H9 (cell line): Measurements from ENCODE around the gene ARID3A. TPM values are rescaled to one million over a fixed set of nuclear protein-coding genes. Genes with fewer than 3 reads are reported as not detected.

Source experiments
- DNase-seq: peaks from one replicate; pipeline ENCODE4 v3.0.0-alpha.2; 2017
- H2AFZ ChIP-seq: one replicate; pipeline ENCODE4 v1.6.1; 2013; ENCODE audit warnings: mild to moderate bottlenecking, low read length, control low read depth, moderate library complexity
- H2AK5ac ChIP-seq: 2 replicates; pipeline ENCODE4 v1.6.1; 2013; ENCODE audit warnings: low read length, control low read depth, mixed read lengths; ENCODE audit not compliant: insufficient read length
- H2BK120ac ChIP-seq: one replicate; pipeline ENCODE4 v1.6.1; 2013; ENCODE audit warnings: low read depth, mild to moderate bottlenecking, low read length, control low read depth, inconsistent platforms; ENCODE audit not compliant: poor library complexity, severe bottlenecking
- H2BK12ac ChIP-seq: 2 replicates; pipeline ENCODE4 v1.6.1; 2013; ENCODE audit warnings: low read length, control low read depth, mixed read lengths, low read depth; ENCODE audit not compliant: insufficient read length
- H2BK15ac ChIP-seq: 2 replicates; pipeline ENCODE4 v1.6.1; 2013; ENCODE audit warnings: low read depth, low read length, control low read depth
- H2BK20ac ChIP-seq: one replicate; pipeline ENCODE4 v1.6.1; 2013; ENCODE audit warnings: low read depth, mild to moderate bottlenecking, low read length, control low read depth, inconsistent platforms; ENCODE audit not compliant: poor library complexity, severe bottlenecking
- H2BK5ac ChIP-seq: 2 replicates; pipeline ENCODE4 v1.6.1; 2013; ENCODE audit warnings: low read length, control low read depth, mixed read lengths; ENCODE audit not compliant: insufficient read length
- H3K14ac ChIP-seq: 2 replicates; pipeline ENCODE4 v1.6.1; 2013; ENCODE audit warnings: low read length, control low read depth; ENCODE audit not compliant: insufficient read depth
- H3K18ac ChIP-seq: 2 replicates; pipeline ENCODE4 v1.6.1; 2013; ENCODE audit warnings: low read depth, mild to moderate bottlenecking, mixed read lengths, low read length, control low read depth; ENCODE audit not compliant: insufficient read length
- H3K23ac ChIP-seq: 2 replicates; pipeline ENCODE4 v1.6.1; 2013; ENCODE audit warnings: low read length, control low read depth, mixed read lengths, low read depth; ENCODE audit not compliant: insufficient read length
- H3K23me2 ChIP-seq: 2 replicates; pipeline ENCODE4 v1.6.1; 2013; ENCODE audit warnings: low read depth, mild to moderate bottlenecking, mixed read lengths, low read length, control low read depth; ENCODE audit not compliant: insufficient read length, poor library complexity, severe bottlenecking
- H3K27ac ChIP-seq: 2 replicates; pipeline ENCODE4 v1.5.1; 2013; ENCODE audit warnings: low read length, control low read depth, mixed read lengths, low read depth; ENCODE audit not compliant: insufficient read length
- H3K27me3 ChIP-seq: 2 replicates; pipeline ENCODE4 v1.6.1; 2013; ENCODE audit warnings: low read length, control low read depth, inconsistent platforms; ENCODE audit not compliant: insufficient read depth
- H3K4ac ChIP-seq: 2 replicates; pipeline ENCODE4 v1.6.1; 2013; ENCODE audit warnings: low read depth, mild to moderate bottlenecking, control low read depth, inconsistent platforms, low read length, moderate library complexity
- H3K4me1 ChIP-seq: 2 replicates; pipeline ENCODE4 v1.6.1; 2013; ENCODE audit warnings: low read length, control low read depth, inconsistent platforms; ENCODE audit not compliant: insufficient read depth
- H3K4me2 ChIP-seq: 2 replicates; pipeline ENCODE4 v1.6.1; 2013; ENCODE audit warnings: low read length, control low read depth, mixed read lengths; ENCODE audit not compliant: insufficient read length, insufficient read depth
- H3K56ac ChIP-seq: 2 replicates; pipeline ENCODE4 v1.6.1; 2013; ENCODE audit warnings: low read depth, mild to moderate bottlenecking, mixed read lengths, low read length, control low read depth; ENCODE audit not compliant: insufficient read length
- H3K79me1 ChIP-seq: 2 replicates; pipeline ENCODE4 v1.6.1; 2013; ENCODE audit warnings: low read depth, mild to moderate bottlenecking, moderate library complexity, low read length, control low read depth, inconsistent platforms; ENCODE audit not compliant: insufficient read depth, poor library complexity, severe bottlenecking
- H3K79me2 ChIP-seq: 2 replicates; pipeline ENCODE4 v1.6.1; 2013; ENCODE audit warnings: low read length, control low read depth, inconsistent platforms; ENCODE audit not compliant: insufficient read depth
- H3K9ac ChIP-seq: 2 replicates; pipeline ENCODE4 v1.6.1; 2013; ENCODE audit warnings: low read length, control low read depth, mixed read lengths; ENCODE audit not compliant: insufficient read length; ENCODE audit errors: extremely low read depth
- H3K9me3 ChIP-seq: one replicate; pipeline ENCODE4 v1.6.1; 2013; ENCODE audit warnings: low read depth, low read length, inconsistent platforms; ENCODE audit not compliant: control insufficient read depth
- H3T11ph ChIP-seq: one replicate; pipeline ENCODE4 v1.6.1; 2013; ENCODE audit warnings: mild to moderate bottlenecking, low read length, control low read depth, inconsistent platforms
- H4K20me1 ChIP-seq: one replicate; pipeline ENCODE4 v1.6.1; 2013; ENCODE audit not compliant: control insufficient read depth, insufficient read length, insufficient read depth
- H4K5ac ChIP-seq: 2 replicates; pipeline ENCODE4 v1.6.1; 2013; ENCODE audit warnings: low read depth, mild to moderate bottlenecking, mixed read lengths, low read length, control low read depth; ENCODE audit not compliant: insufficient read length
- H4K8ac ChIP-seq: replicated peaks from 2 replicates; pipeline ENCODE4 v1.6.1; 2013; ENCODE audit warnings: low read length, control low read depth, mixed read lengths, low read depth; ENCODE audit not compliant: insufficient read length
- H4K91ac ChIP-seq: 2 replicates; pipeline ENCODE4 v1.6.1; 2013; ENCODE audit warnings: low read depth, mild to moderate bottlenecking, moderate library complexity, mixed read lengths, low read length, control low read depth; ENCODE audit not compliant: insufficient read length
- H3K27ac Mint-ChIP-seq, 3 experiments: 2 replicates in 2 of 3; 3 replicates in 1 of 3; pipeline ENCODE4 v1.8.0; 2020 to 2021; ENCODE audit warnings: mixed read lengths in 3 of 3, mild to moderate bottlenecking in 1 of 3, moderate library complexity in 1 of 3
- H3K27me3 Mint-ChIP-seq: 2 replicates; pipeline ENCODE4 v1.8.0; 2021; ENCODE audit warnings: low read depth, mild to moderate bottlenecking, moderate library complexity, mixed read lengths
- H3K36me3 Mint-ChIP-seq, 3 experiments: 2 replicates in 2 of 3; 3 replicates in 1 of 3; pipeline ENCODE4 v1.8.0; 2020 to 2021; ENCODE audit warnings: low read depth in 3 of 3, mixed read lengths in 3 of 3; ENCODE audit not compliant: insufficient read depth in 1 of 3
- H3K4me1 Mint-ChIP-seq, 2 experiments: 2 replicates each; pipeline ENCODE4 v1.8.0; 2020; ENCODE audit warnings: mixed read lengths in 2 of 2
- H3K4me3 Mint-ChIP-seq, 2 experiments: 2 replicates in 1 of 2; 3 replicates in 1 of 2; pipeline ENCODE4 v1.8.0; 2020 to 2021; ENCODE audit warnings: mild to moderate bottlenecking in 2 of 2, mixed read lengths in 2 of 2, moderate library complexity in 1 of 2
- H3K9me3 Mint-ChIP-seq, 2 experiments: 2 replicates in 1 of 2; 3 replicates in 1 of 2; pipeline ENCODE4 v1.8.0; 2020; ENCODE audit warnings: mild to moderate bottlenecking in 2 of 2, mixed read lengths in 2 of 2, moderate library complexity in 1 of 2
- CTCF ChIP-seq: fragments of 200-600 bp; sonication (generic); conservative IDR thresholded peaks from 3 replicates; pipeline ENCODE4 v1.8.0; 2021; ENCODE audit warnings: antibody characterized with exemption, mild to moderate bottlenecking
- WGBS: extraction: QIAGEN DNeasy Blood & Tissue Kit; methylation state at CpG from one replicate; pipeline ENCODE4 v1.1.7; 2013; ENCODE audit warnings: missing lambda C conversion rate, low lambda C conversion rate, mixed read lengths; ENCODE audit not compliant: insufficient read length; ENCODE audit errors: extremely low coverage; 5-methylcytosine and 5-hydroxymethylcytosine counted together
- total RNA-seq: library from RNA; stranded (reverse); gene quantifications from 2 replicates; pipeline ENCODE4 v1.2.1, GENCODE V29; 2021

ARID3A gene
- total RNA-seq, 1 experiment from 2014 or later = 98.3 TPM

- H3K4me2 ChIP-seq = no peak overlapping the region
- no CpG with 5 or more reads among the region's 46 CpGs for WGBS
Measured at GRCh38 chr19:982567-983170, 56.8 kb downstream of the ARID3A start.

More at GRCh38 chr19:982567-983170, 56.8 kb downstream of the ARID3A start:
- no peak overlapping the region for H2BK12ac ChIP-seq
- TF ChIP-seq CTCF = peak; percentile 96
- H3K18ac ChIP-seq = no peak overlapping the region
- no peaks in the 10 kb centered on the region for H3K79me1 ChIP-seq
- H3K9ac ChIP-seq = no peak overlapping the region
- no peak overlapping the region for H3K14ac ChIP-seq
- H3K27me3 ChIP-seq = no peaks in the 10 kb centered on the region
- no peak overlapping the region for H4K5ac ChIP-seq
- no peak overlapping the region for H2BK5ac ChIP-seq
- no peak overlapping the region for H3K56ac ChIP-seq
- peaks cover 7% of the 10 kb centered on the region for H3K23me2 ChIP-seq
- no peaks in the 10 kb centered on the region for H3K4me1 ChIP-seq
- H3K4me3 Mint-ChIP-seq = peak overlapping the region in 1 of 2 experiments; percentile 42; a peak in 2 of 5 replicates
- no peak overlapping the region for H4K8ac ChIP-seq
- no peak overlapping the region for H2AK5ac ChIP-seq
- no peaks in the 10 kb centered on the region for H3K9me3 Mint-ChIP-seq
- H3K27ac ChIP-seq = no peak overlapping the region
- H2BK120ac ChIP-seq = no peak overlapping the region
- H4K91ac ChIP-seq = no peak overlapping the region
- no peaks in the 10 kb centered on the region; the same call in 1 of the 2 replicates for H3K79me2 ChIP-seq
- peaks cover 2% of the 10 kb centered on the region; the same call in 1 of the 2 replicates for H3K27me3 Mint-ChIP-seq
- H3K9me3 ChIP-seq = no peaks in the 10 kb centered on the region
- peak; percentile 85 for DNase-seq
- peaks cover 7 to 23% of the 10 kb centered on the region in 2 experiments for H3K4me1 Mint-ChIP-seq
- H3T11ph ChIP-seq = no peak overlapping the region
- H3K4ac ChIP-seq = no peak overlapping the region
- no peaks in the 10 kb centered on the region for H4K20me1 ChIP-seq
- no peak overlapping the region for H3K23ac ChIP-seq
- no peak overlapping the region for H2BK15ac ChIP-seq
- H2AFZ ChIP-seq = no peak overlapping the region
- no peak overlapping the region for H2BK20ac ChIP-seq
- peaks cover 5 to 21% (median 14%) of the 10 kb centered on the region in 3 experiments; a peak in 6 of 7 replicates for H3K36me3 Mint-ChIP-seq
- H3K27ac Mint-ChIP-seq = no peak overlapping the region
